Neuronal stem cell (in vitro differentiated cells): ENCODE data around the gene SNRNP70.

Source experiments
- DNase-seq: peaks from one replicate; pipeline ENCODE4 v3.0.0-alpha.2; 2013; ENCODE audit warnings: low spot score
- H2AFZ ChIP-seq: one replicate; pipeline ENCODE4 v1.6.1; 2013; ENCODE audit warnings: mild to moderate bottlenecking, low read length, inconsistent platforms
- H2AK5ac ChIP-seq: 2 replicates; pipeline ENCODE4 v1.6.1; 2013; ENCODE audit warnings: low read depth, mild to moderate bottlenecking, inconsistent platforms, low read length, moderate library complexity, mixed read lengths
- H2BK120ac ChIP-seq: 2 replicates; pipeline ENCODE4 v1.6.1; 2013; ENCODE audit warnings: low read depth, mild to moderate bottlenecking, inconsistent platforms, low read length, moderate library complexity, mixed read lengths
- H2BK12ac ChIP-seq: one replicate; pipeline ENCODE4 v1.6.1; 2013; ENCODE audit warnings: low read length, inconsistent platforms
- H2BK15ac ChIP-seq: 2 replicates; pipeline ENCODE4 v1.6.1; 2013; ENCODE audit warnings: mild to moderate bottlenecking, low read length, inconsistent platforms, mixed read lengths
- H2BK5ac ChIP-seq: one replicate; pipeline ENCODE4 v1.6.1; 2013; ENCODE audit warnings: inconsistent platforms, mild to moderate bottlenecking, low read length, moderate library complexity
- H3K14ac ChIP-seq: one replicate; pipeline ENCODE4 v1.6.1; 2013; ENCODE audit warnings: low read length, inconsistent platforms
- H3K18ac ChIP-seq: 2 replicates; pipeline ENCODE4 v1.6.1; 2013; ENCODE audit warnings: low read length, inconsistent platforms
- H3K23ac ChIP-seq: 2 replicates; pipeline ENCODE4 v1.6.1; 2013; ENCODE audit warnings: low read depth, mild to moderate bottlenecking, mixed read lengths, low read length, inconsistent platforms; ENCODE audit not compliant: poor library complexity
- H3K27ac ChIP-seq: replicated peaks from 3 replicates; pipeline ENCODE4 v1.5.1; 2013; ENCODE audit warnings: low read length, inconsistent platforms
- H3K27me3 ChIP-seq, 3 experiments: 2 replicates each; pipeline ENCODE4 v1.6.1; 2013; ENCODE audit warnings: low read length in 3 of 3, mild to moderate bottlenecking in 2 of 3, inconsistent platforms in 1 of 3, low read depth in 1 of 3, mixed read lengths in 1 of 3, moderate library complexity in 1 of 3; ENCODE audit not compliant: control insufficient read depth in 3 of 3, insufficient read depth in 3 of 3
- H3K36me3 ChIP-seq, 2 donors: replicated peaks in 1 of 2; 2 replicates each; pipeline ENCODE4 v1.6.1; 2013; ENCODE audit warnings: low read length in 2 of 2; ENCODE audit not compliant: control insufficient read depth in 2 of 2, insufficient read depth in 2 of 2
- H3K4ac ChIP-seq: 2 replicates; pipeline ENCODE4 v1.6.1; 2013; ENCODE audit warnings: inconsistent platforms, mild to moderate bottlenecking, low read length, moderate library complexity
- H3K4me1 ChIP-seq, 2 donors: 1 replicate in 1 of 2; 2 replicates in 1 of 2; pipeline ENCODE4 v1.6.1; 2013; ENCODE audit warnings: low read length in 2 of 2, low read depth in 1 of 2; ENCODE audit not compliant: control insufficient read depth in 2 of 2, insufficient read depth in 1 of 2
- H3K4me2 ChIP-seq: one replicate; pipeline ENCODE4 v1.6.1; 2013; ENCODE audit warnings: mild to moderate bottlenecking, low read length, inconsistent platforms; ENCODE audit not compliant: insufficient read depth, poor library complexity, severe bottlenecking
- H3K4me3 ChIP-seq, 2 donors: 2 replicates each; pipeline ENCODE4 v1.5.1; 2013; ENCODE audit warnings: low read length in 2 of 2, mild to moderate bottlenecking in 2 of 2, inconsistent platforms in 1 of 2, moderate library complexity in 1 of 2
- H3K79me1 ChIP-seq: one replicate; pipeline ENCODE4 v1.6.1; 2013; ENCODE audit warnings: low read depth, mild to moderate bottlenecking, inconsistent platforms, low read length, moderate library complexity
- H3K9ac ChIP-seq: one replicate; pipeline ENCODE4 v1.6.1; 2013; ENCODE audit warnings: mild to moderate bottlenecking, low read depth, low read length, inconsistent platforms; ENCODE audit not compliant: poor library complexity
- H3K9me3 ChIP-seq, 2 donors: replicated peaks in 1 of 2; 2 replicates each; pipeline versions ENCODE3 to v1.6.1; 2013; ENCODE audit warnings: low read length in 2 of 2, mild to moderate bottlenecking in 2 of 2, inconsistent platforms in 1 of 2, low read depth in 1 of 2, mixed read lengths in 1 of 2, moderate library complexity in 1 of 2; ENCODE audit not compliant: control insufficient read depth in 2 of 2, insufficient read depth in 1 of 2
- H4K8ac ChIP-seq: one replicate; pipeline ENCODE4 v1.6.1; 2013; ENCODE audit warnings: low read depth, mild to moderate bottlenecking, inconsistent platforms, low read length, moderate library complexity
- H4K91ac ChIP-seq: one replicate; pipeline ENCODE4 v1.6.1; 2013; ENCODE audit warnings: low read length, low read depth, mild to moderate bottlenecking, inconsistent platforms; ENCODE audit not compliant: poor library complexity
- WGBS, 2 donors: extraction: QIAGEN DNeasy Blood & Tissue Kit; methylation state at CpG; one replicate each; pipeline ENCODE4 v1.1.7; 2013; ENCODE audit warnings: missing lambda C conversion rate in 2 of 2, mixed read lengths in 1 of 2; ENCODE audit not compliant: insufficient read length in 2 of 2, insufficient replicate concordance in 1 of 2; ENCODE audit errors: extremely low coverage in 2 of 2; 5-methylcytosine and 5-hydroxymethylcytosine counted together

The SNRNP70 gene

GRCh38 chr19:49106648-49107135 lies 21.4 kb downstream of the SNRNP70 start:
- Histone ChIP-seq H2BK5ac (no peak overlapping the region), H2BK15ac (no peak overlapping the region), H3K9me3 (no peaks in the 10 kb centered on the region), H4K91ac (no peak overlapping the region), H3K9ac (peak overlapping the region; percentile 15), H4K8ac (no peak overlapping the region), H3K27me3 (no peaks in the 10 kb centered on the region), H2BK120ac (no peak overlapping the region), H3K4me1 (no peaks in the 10 kb centered on the region), H3K18ac (peak overlapping the region; percentile 44), H2BK12ac (no peak overlapping the region), H3K4me2 (no peak overlapping the region), H2AFZ (no peak overlapping the region), H3K23ac (peak overlapping the region; percentile 76), H3K36me3 (peaks cover 54 to 81% of the 10 kb centered on the region in 2 donors), H3K79me1 (peaks cover 10% of the 10 kb centered on the region), H3K27ac (no peak overlapping the region), H3K4ac (no peak overlapping the region), H3K4me3 (no peak overlapping the region), H3K14ac (no peak overlapping the region), H2AK5ac (no peak overlapping the region)
- DNase-seq = peak; percentile 52
- WGBS, 2 donors = no CpG with 5 or more reads among the region's 12 CpGs

- H3K9me3 ChIP-seq = no peaks in the 10 kb centered on the region
These were observed 22.6 kb downstream of the SNRNP70 start for GRCh38 chr19:49107625-49108459.

GRCh38 chr19:49109051-49109450 lies 23.8 kb downstream of the SNRNP70 start:
- no peak overlapping the region for H2BK12ac ChIP-seq
- no peaks in the 10 kb centered on the region for H3K9me3 ChIP-seq
- no peak overlapping the region for H4K91ac ChIP-seq
- H3K18ac ChIP-seq = no peak overlapping the region
- H3K36me3 ChIP-seq = peaks cover 42 to 60% of the 10 kb centered on the region in 2 donors
- no peak overlapping the region for H3K4me3 ChIP-seq
- no CpG with 5 or more reads among the region's 5 CpGs for WGBS, 2 donors
- no peak overlapping the region for H2BK120ac ChIP-seq
- H2BK15ac ChIP-seq = no peak overlapping the region
- H3K4ac ChIP-seq = no peak overlapping the region
- peaks cover 0 to 2% (median 0%) of the 10 kb centered on the region in 3 experiments for H3K27me3 ChIP-seq
- H2BK5ac ChIP-seq = no peak overlapping the region
- H4K8ac ChIP-seq = no peak overlapping the region
- peak overlapping the region; percentile 12 for H3K9ac ChIP-seq
- no peak overlapping the region for H3K27ac ChIP-seq
- no peak overlapping the region for H2AK5ac ChIP-seq
- no peak overlapping the region for H3K14ac ChIP-seq
- no peak overlapping the region for H2AFZ ChIP-seq
- peaks cover 0 to 5% of the 10 kb centered on the region in 2 donors for H3K4me1 ChIP-seq
- no peak overlapping the region for H3K23ac ChIP-seq
- DNase-seq = no peak
- peaks cover 7% of the 10 kb centered on the region for H3K79me1 ChIP-seq
- H3K4me2 ChIP-seq = no peak overlapping the region

More at GRCh38 chr19:49107625-49108459, 22.6 kb downstream of the SNRNP70 start:
- H2BK12ac ChIP-seq = no peak overlapping the region
- H3K14ac ChIP-seq = peak overlapping the region; percentile 63
- H2BK120ac ChIP-seq = no peak overlapping the region
- no peak overlapping the region for H3K9ac ChIP-seq
- no peak overlapping the region for H3K18ac ChIP-seq
- H3K23ac ChIP-seq = peak overlapping the region; percentile 76
- DNase-seq = no peak
- no peak overlapping the region for H2BK15ac ChIP-seq
- no peak overlapping the region for H3K4me3 ChIP-seq
- H3K4me1 ChIP-seq = no peaks in the 10 kb centered on the region
- no peaks in the 10 kb centered on the region for H3K27me3 ChIP-seq
- no peak overlapping the region for H3K4ac ChIP-seq
- H3K27ac ChIP-seq = no peak overlapping the region
- no peak overlapping the region for H4K8ac ChIP-seq
- H3K36me3 ChIP-seq = peaks cover 48 to 71% of the 10 kb centered on the region in 2 donors
- H4K91ac ChIP-seq = no peak overlapping the region
- H3K79me1 ChIP-seq = peaks cover 10% of the 10 kb centered on the region
- no peak overlapping the region for H2BK5ac ChIP-seq
- WGBS, 2 donors = no CpG with 5 or more reads among the region's 93 CpGs
- H2AK5ac ChIP-seq = peak overlapping the region; percentile 21
- H2AFZ ChIP-seq = no peak overlapping the region
- H3K4me2 ChIP-seq = no peak overlapping the region

GRCh38 chr19:49109569-49110233 lies 24.4 kb downstream of the SNRNP70 start:
- H3K36me3 ChIP-seq = peaks cover 41 to 53% of the 10 kb centered on the region in 2 donors
- peaks cover 0 to 2% (median 0%) of the 10 kb centered on the region in 3 experiments for H3K27me3 ChIP-seq
- no peak overlapping the region for H4K91ac ChIP-seq
- H3K23ac ChIP-seq = no peak overlapping the region
- H2AK5ac ChIP-seq = no peak overlapping the region
- no peak overlapping the region for H3K4me2 ChIP-seq
- H4K8ac ChIP-seq = no peak overlapping the region
- no peak overlapping the region for H3K14ac ChIP-seq
- no peaks in the 10 kb centered on the region for H3K9me3 ChIP-seq
- no peak overlapping the region for H3K4me3 ChIP-seq
- no peak overlapping the region for H3K27ac ChIP-seq
- H2AFZ ChIP-seq = no peak overlapping the region
- H3K9ac ChIP-seq = no peak overlapping the region
- H2BK12ac ChIP-seq = no peak overlapping the region
- H2BK120ac ChIP-seq = no peak overlapping the region
- no CpG with 5 or more reads among the region's 8 CpGs for WGBS, 2 donors
- no peak overlapping the region for H2BK15ac ChIP-seq
- H3K4me1 ChIP-seq = peaks cover 2 to 5% of the 10 kb centered on the region in 2 donors
- no peak overlapping the region for H3K18ac ChIP-seq
- H3K4ac ChIP-seq = no peak overlapping the region
- no peak for DNase-seq
- H2BK5ac ChIP-seq = no peak overlapping the region
- peaks cover 7% of the 10 kb centered on the region for H3K79me1 ChIP-seq
